Skin epidermis (tissue), 12 donors: ENCODE measurements around the gene IKBIP.
"Not testable (repeated sequence)": the region's sequence is repeated elsewhere in the genome, so short reads cannot be mapped to it uniquely, and the experiment has no call there.

Source experiments
- H3K27ac ChIP-seq, 21 experiments: fragments of 200-600 bp; sonication (generic) in 11 of 21; one replicate each; pipeline ENCODE4 v1.5.0; 2020; ENCODE audit warnings: mild to moderate bottlenecking in 3 of 21, inconsistent platforms in 2 of 21, moderate library complexity in 2 of 21
- H3K4me3 ChIP-seq, 7 experiments: fragments of 200-600 bp; sonication (generic) in 2 of 7; one replicate each; pipeline ENCODE4 v1.5.0; 2020; ENCODE audit warnings: inconsistent platforms in 2 of 7, mild to moderate bottlenecking in 2 of 7, moderate library complexity in 1 of 7

IKBIP gene

GRCh38 chr12:98642801-98643200 is 1.8 kb downstream of the IKBIP start:
- H3K4me3 ChIP-seq, H3K27ac ChIP-seq: not testable (repeated sequence)

DNA sequence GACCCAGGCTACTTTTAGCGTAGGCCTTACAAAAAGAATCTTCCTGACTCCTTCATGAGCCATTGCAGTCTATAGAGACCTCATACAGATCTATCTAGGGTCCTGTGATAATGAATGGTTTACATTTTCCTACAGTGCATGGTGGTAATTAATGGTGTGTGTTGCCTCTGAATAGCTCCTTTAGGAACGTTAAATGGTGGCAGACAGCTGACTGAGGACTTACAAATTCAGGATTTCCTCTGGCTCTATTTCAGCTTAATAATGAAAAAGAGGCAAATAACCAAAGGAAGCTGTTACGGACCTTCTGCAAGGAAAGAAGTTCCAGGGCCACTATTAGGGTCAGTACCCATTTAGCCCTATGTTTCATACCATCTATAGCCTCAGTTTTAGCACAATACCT is 5.1 kb downstream of the IKBIP start:
- H3K27ac ChIP-seq = peak overlapping the region in 1 of 21 experiments; percentile 39
- no peak overlapping the region for H3K4me3 ChIP-seq

GRCh38 chr12:98638009-98638408 is 6.6 kb downstream of the IKBIP start:
- Histone ChIP-seq H3K4me3 (no peak overlapping the region), H3K27ac (no peak overlapping the region)

- H3K27ac ChIP-seq = no peak overlapping the region
- no peak overlapping the region for H3K4me3 ChIP-seq
Measured at GRCh38 chr12:98637068-98637467, 7.5 kb downstream of the IKBIP start.

GRCh38 chr12:98635657-98636323 is 8.8 kb downstream of the IKBIP start:
- Histone ChIP-seq H3K27ac (no peak overlapping the region), H3K4me3 (no peak overlapping the region)

- H3K4me3 ChIP-seq = no peak overlapping the region
- peak overlapping the region in 1 of 21 experiments; percentile 24 for H3K27ac ChIP-seq
Measured at GRCh38 chr12:98618952-98619351, 25.6 kb downstream of the IKBIP start.

DNA sequence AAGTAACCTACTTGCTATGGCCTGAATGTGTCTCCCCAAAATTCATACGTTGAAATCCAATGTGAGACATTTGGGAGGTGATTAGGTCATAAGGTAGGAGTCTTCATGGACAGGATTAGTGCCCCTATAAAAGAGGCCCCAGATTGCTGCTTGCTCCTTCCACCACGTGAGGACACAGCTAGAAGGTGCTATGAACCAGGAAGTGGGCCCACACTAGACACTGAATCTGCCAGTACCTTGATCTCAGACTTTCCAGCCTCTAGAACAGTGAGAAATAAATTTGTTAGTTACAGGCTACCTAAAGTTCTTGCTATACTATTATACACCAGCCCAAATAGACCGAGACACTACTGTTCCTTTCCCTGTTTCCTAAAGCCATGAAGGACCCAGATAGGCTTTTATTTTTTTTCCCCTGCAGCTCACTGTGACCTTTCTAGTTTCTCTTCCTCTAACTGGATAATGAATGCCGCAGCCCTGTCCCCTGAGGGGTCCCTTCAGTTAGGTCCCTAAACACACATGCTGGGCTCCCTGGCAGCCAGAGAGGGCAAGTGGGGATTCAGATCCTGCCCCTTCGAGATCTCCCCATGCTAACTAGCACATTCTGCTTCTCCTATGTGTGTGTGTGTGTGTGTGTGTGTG is 31.8 kb downstream of the IKBIP start:
- H3K4me3 ChIP-seq = no peak overlapping the region
- peak overlapping the region in 4 of 21 experiments; percentile 16 to 33 (median 24) for H3K27ac ChIP-seq

DNA sequence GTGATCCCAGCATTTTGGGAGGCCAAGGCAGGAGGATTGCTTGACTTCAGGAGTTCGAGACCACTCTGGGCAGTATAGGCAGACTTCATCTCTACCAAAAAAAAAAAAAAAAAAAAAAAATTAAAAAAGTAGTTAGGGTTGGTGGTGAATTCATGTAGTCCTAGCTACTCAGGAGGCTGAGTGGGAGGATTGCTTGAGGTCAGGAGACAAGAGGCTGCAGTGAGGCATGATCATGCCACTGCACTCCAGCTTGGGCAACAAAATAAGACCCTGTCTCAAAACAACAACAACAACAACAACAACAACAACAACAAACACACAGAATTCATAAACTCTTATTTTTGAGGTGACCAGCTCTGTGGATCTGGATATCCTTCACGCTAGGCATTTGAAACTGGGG is 34.0 kb downstream of the IKBIP start:
- H3K27ac ChIP-seq = no peak overlapping the region
- no peak overlapping the region for H3K4me3 ChIP-seq

GRCh38 chr12:98606359-98606988 is 38.1 kb downstream of the IKBIP start:
- no peak overlapping the region for H3K4me3 ChIP-seq
- no peak overlapping the region for H3K27ac ChIP-seq

DNA sequence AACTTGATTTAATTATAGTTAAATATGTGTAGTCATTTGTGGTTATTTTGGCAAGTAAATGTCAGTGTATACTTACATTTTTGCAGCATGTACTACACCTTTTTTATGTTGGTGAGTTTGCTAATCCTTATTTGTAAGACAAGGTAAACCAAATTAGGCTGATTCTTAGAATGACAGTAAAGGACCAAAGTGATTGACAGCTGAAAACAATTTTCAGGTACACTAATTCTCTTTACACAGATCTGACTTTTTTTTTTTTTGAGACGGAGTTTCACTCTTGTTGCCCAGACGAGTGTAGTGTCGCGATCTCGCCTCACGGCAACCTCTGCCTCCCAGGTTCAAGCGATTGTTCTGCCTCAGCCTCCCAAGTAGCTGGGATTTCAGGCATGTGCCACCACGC is 42.7 kb downstream of the IKBIP start:
- H3K27ac ChIP-seq = no peak overlapping the region
- H3K4me3 ChIP-seq = no peak overlapping the region

DNA sequence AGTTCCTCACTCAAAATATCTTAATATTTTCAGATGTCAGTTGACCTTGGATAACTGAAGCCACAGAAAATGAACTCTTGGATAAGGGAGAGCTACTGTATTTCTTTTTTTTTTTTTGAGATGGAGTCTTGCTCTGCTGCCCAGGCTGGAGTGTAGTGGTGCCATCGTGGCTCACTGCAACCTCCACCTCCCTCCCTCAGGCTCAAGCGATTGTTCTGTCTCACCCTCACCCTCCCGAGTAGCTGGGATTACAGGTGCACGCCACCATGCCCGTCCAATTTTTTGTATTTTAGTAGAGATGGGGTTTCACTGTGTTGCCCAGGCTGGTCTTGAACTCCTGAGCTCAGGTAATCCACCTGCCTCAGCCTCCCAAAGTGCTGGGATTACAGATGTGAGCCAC is 47.3 kb downstream of the IKBIP start:
- not testable (repeated sequence) for H3K27ac ChIP-seq, H3K4me3 ChIP-seq

GRCh38 chr12:98595243-98595988 is 49.2 kb downstream of the IKBIP start:
- Histone ChIP-seq H3K4me3 (peak overlapping the region; percentile 60 to 99 (median 93)), H3K27ac (peak overlapping the region in 9 of 21 experiments; percentile 91 to 100 (median 99))

DNA sequence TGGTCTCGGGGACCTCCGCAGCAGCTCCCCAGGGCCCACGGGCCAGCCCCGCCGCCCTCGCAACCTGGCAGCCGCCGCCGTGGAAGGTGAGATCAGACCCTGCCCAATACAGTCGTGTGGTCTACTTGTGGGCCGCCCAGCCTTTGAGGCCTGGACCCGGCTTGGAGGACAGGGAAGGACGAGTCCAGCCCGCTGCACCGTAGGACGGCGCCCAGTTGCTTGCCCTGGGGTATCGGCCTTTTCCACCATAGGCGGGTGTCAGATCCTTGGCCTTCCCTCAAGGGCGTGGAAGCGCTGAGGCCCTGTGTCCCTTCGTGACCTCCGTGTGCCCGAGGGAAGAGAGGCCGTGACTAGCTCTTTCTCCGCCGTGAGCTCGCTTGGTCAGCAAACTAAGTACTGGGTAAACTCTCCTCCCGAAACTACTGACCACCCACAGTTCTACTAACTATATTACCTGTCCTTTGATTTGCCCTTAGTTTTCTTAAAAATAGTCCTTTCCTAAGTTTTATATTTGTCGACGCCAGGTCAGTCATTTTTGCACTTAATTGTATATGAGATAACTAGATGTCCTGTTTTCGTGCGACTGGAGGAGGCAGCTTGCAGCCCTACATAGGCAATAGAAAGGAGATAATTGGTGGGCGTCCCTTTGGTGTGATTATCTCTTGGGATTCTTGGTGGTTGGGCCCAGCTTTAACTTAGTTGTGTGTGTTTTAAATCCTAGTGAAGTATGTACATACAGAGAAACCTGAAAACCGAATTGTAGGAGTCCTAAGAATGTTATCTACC is 50.3 kb downstream of the IKBIP start:
- H3K4me3 ChIP-seq = peak overlapping the region; percentile 60 to 99 (median 93)
- peak overlapping the region; percentile 83 to 100 (median 98) for H3K27ac ChIP-seq

DNA sequence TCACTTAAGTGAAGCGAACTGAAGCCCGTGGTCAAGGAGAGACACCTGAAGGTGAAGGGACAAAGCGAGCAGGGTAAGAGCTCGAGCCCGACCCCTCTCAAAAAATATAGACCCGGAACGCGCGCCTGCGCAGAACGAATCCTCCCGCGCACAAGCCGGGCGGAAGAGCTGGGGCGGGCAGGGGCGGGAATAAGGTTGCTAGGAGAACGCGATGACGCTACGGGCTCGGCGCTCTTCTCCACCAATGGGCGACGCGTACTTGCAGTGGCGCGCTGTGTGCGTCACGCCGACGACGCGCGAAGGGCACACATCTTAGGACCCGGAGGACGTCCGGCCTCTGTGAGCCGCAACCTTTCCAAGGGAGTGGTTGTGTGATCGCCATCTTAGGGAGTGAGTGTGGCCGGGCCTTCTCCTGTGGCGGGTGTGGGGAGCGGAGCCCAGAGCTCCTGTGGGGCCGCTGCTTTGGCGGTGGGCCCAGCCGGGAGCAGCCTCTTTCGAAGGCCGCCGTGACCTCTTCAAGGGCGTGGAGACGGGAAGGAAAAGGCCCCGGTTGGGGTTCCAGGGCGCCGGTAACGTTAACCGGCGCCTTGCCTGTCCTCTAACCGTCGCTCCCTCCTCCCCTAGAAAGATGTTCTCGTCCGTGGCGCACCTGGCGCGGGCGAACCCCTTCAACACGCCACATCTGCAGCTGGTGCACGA is 51.1 kb downstream of the IKBIP start, which contains the start of gene SLC25A3:
TSS of gene SLC25A3 (plus strand) at position 336 of the 699 bp plus-strand sequence. CDS start at position 629, 293 bp downstream.
- H3K27ac ChIP-seq = peak within 1 kb of the TSS; percentile 83 to 100 (median 98)
- H3K4me3 ChIP-seq = peak within 1 kb of the TSS; percentile 60 to 99 (median 93)

GRCh38 chr12:98592825-98593322 is 51.7 kb downstream of the IKBIP start:
- peak overlapping the region in 20 of 21 experiments; percentile 64 to 100 (median 98) for H3K27ac ChIP-seq
- peak overlapping the region; percentile 60 to 99 (median 93) for H3K4me3 ChIP-seq

GRCh38 chr12:98591209-98591608 is 53.4 kb downstream of the IKBIP start:
- Histone ChIP-seq H3K27ac (no peak overlapping the region), H3K4me3 (no peak overlapping the region)

DNA sequence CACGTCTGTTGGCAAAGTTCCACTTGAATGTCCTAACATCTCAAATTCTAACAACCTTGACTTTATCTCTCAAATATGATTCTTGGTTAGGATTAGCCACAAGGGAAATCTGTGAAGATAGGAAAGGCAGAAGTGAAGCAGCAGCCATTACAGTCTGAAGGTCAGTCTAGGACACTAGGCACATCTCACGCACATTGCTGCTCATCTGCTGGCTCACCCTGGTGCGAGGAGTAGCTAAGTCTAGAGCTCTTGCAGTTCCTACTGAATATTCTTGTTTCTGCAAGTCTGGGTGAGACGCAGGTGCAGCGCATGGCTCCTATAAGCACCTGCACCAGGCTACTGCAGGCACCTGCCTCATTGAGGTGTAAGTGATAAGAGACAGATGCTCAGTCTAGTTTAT is 57.5 kb downstream of the IKBIP start:
- H3K27ac ChIP-seq = no peak overlapping the region
- no peak overlapping the region for H3K4me3 ChIP-seq

GRCh38 chr12:98582093-98582492 is 62.5 kb downstream of the IKBIP start:
- Histone ChIP-seq H3K4me3 (no peak overlapping the region), H3K27ac (no peak overlapping the region)

- no peak overlapping the region for H3K27ac ChIP-seq
- no peak overlapping the region for H3K4me3 ChIP-seq
Measured at GRCh38 chr12:98581101-98581500, 63.5 kb downstream of the IKBIP start.
